Limb (tissue), 2 donors: ENCODE data around the gene DMD.

Experiments
- DNase-seq, 2 donors: peaks; one replicate each; pipeline ENCODE4 v3.0.0-alpha.2; 2016; ENCODE audit errors: extremely low spot score in 2 of 2

Gene DMD

GRCh38 chrX:33045245-33045644 is 166.1 kb downstream of the DMD start:
- no peak for DNase-seq

GRCh38 chrX:33041141-33041540 is 170.2 kb downstream of the DMD start:
- no peak for DNase-seq

GRCh38 chrX:33032700-33033099 is 178.6 kb downstream of the DMD start:
- DNase-seq, result no peak

GRCh38 chrX:33014949-33015348 is 196.4 kb downstream of the DMD start:
- DNase-seq, result no peak

- DNase-seq, result no peak
Observed at GRCh38 chrX:33014086-33014485, 197.3 kb downstream of the DMD start.

- DNase-seq, result no peak
Observed at GRCh38 chrX:33001107-33001506, 210.2 kb downstream of the DMD start.

GRCh38 chrX:32998776-32999175 is 212.6 kb downstream of the DMD start:
- DNase-seq, result no peak

GRCh38 chrX:32995427-32995826 is 215.9 kb downstream of the DMD start:
- no peak for DNase-seq

GRCh38 chrX:32987142-32987541 is 224.2 kb downstream of the DMD start:
- no peak for DNase-seq

- no peak for DNase-seq
Observed at GRCh38 chrX:32985544-32985943, 225.8 kb downstream of the DMD start.

- DNase-seq, result no peak
Observed at GRCh38 chrX:32966821-32967355, 244.5 kb downstream of the DMD start.

GRCh38 chrX:32954125-32954524 is 257.2 kb downstream of the DMD start:
- no peak for DNase-seq

GRCh38 chrX:32948130-32948529 is 263.2 kb downstream of the DMD start:
- no peak for DNase-seq

- no peak for DNase-seq
Observed at GRCh38 chrX:32937043-32937442, 274.3 kb downstream of the DMD start.

- no peak for DNase-seq
Observed at GRCh38 chrX:32933548-32933947, 277.8 kb downstream of the DMD start.

GRCh38 chrX:32929040-32929439 is 282.3 kb downstream of the DMD start:
- DNase-seq, result no peak

GRCh38 chrX:32896088-32896487 is 315.3 kb downstream of the DMD start:
- DNase-seq, result no peak

GRCh38 chrX:32894679-32895078 is 316.7 kb downstream of the DMD start:
- no peak for DNase-seq

- no peak for DNase-seq
Observed at GRCh38 chrX:32893751-32894150, 317.6 kb downstream of the DMD start.

- DNase-seq, result no peak
Observed at GRCh38 chrX:32877592-32877991, 333.8 kb downstream of the DMD start.

- no peak for DNase-seq
Observed at GRCh38 chrX:32874839-32875238, 336.5 kb downstream of the DMD start.

- DNase-seq, result no peak
Observed at GRCh38 chrX:32873786-32874185, 337.6 kb downstream of the DMD start.

GRCh38 chrX:32871636-32872035 is 339.7 kb downstream of the DMD start:
- no peak for DNase-seq

- DNase-seq, result no peak
Observed at GRCh38 chrX:32868524-32868895, 342.8 kb downstream of the DMD start.
